Astrocyte (in vitro differentiated cells and primary cell): ENCODE measurements around the gene CCDC32. TPM values are rescaled to one million over a fixed set of nuclear protein-coding genes. Genes with fewer than 3 reads are reported as not detected.

Experiments used
- DNase-seq: peaks from one replicate; pipeline ENCODE4 v3.0.0-alpha.2; 2010; ENCODE audit warnings: low read depth
- FAIRE-seq: peaks from 2 replicates; lab custom pipeline; 2011; peaks lifted over from hg19 to GRCh38; lab: Jason Lieb, UNC
- H2AFZ ChIP-seq: 2 replicates; pipeline ENCODE4 v1.6.0; 2012; ENCODE audit warnings: low read depth, low read length, inconsistent platforms
- H3K27ac ChIP-seq: 2 replicates; pipeline ENCODE4 v1.5.1; 2011; ENCODE audit warnings: low read depth, low read length, inconsistent platforms
- H3K27me3 ChIP-seq: 2 replicates; pipeline ENCODE4 v1.6.0; 2011; ENCODE audit warnings: low read length, inconsistent platforms; ENCODE audit not compliant: insufficient read depth
- H3K36me3 ChIP-seq: 2 replicates; pipeline ENCODE4 v1.5.1; 2011; ENCODE audit warnings: low read length, inconsistent platforms; ENCODE audit not compliant: insufficient read depth
- H3K4me1 ChIP-seq: 2 replicates; pipeline ENCODE4 v1.5.1; 2011; ENCODE audit warnings: low read length, inconsistent platforms; ENCODE audit not compliant: insufficient read depth
- H3K4me2 ChIP-seq: 2 replicates; pipeline ENCODE4 v1.6.0; 2012; ENCODE audit warnings: low read length, inconsistent platforms
- H3K4me3 ChIP-seq: 2 replicates; pipeline ENCODE4 v1.5.1; 2011; ENCODE audit warnings: low read depth, mild to moderate bottlenecking, low read length, inconsistent platforms; ENCODE audit not compliant: insufficient read depth
- H3K79me2 ChIP-seq: 2 replicates; pipeline ENCODE4 v1.6.0; 2012; ENCODE audit warnings: mild to moderate bottlenecking, low read length, inconsistent platforms; ENCODE audit not compliant: insufficient read depth
- H3K9ac ChIP-seq: 2 replicates; pipeline ENCODE4 v1.6.0; 2012; ENCODE audit warnings: mild to moderate bottlenecking, low read length, inconsistent platforms
- H3K9me3 ChIP-seq: 2 replicates; pipeline ENCODE4 v1.5.1; 2012; ENCODE audit warnings: low read depth, mild to moderate bottlenecking, low read length, inconsistent platforms; ENCODE audit not compliant: insufficient read depth
- H4K20me1 ChIP-seq: 2 replicates; pipeline ENCODE4 v1.6.0; 2012; ENCODE audit warnings: low read length, inconsistent platforms; ENCODE audit not compliant: insufficient read depth
- H3K27ac Mint-ChIP-seq: one replicate; pipeline ENCODE4 v1.8.0; 2021; ENCODE audit warnings: mild to moderate bottlenecking, mixed read lengths; ENCODE audit not compliant: unreplicated experiment
- H3K27me3 Mint-ChIP-seq: one replicate; pipeline ENCODE4 v1.8.0; 2021; ENCODE audit warnings: low read depth, mixed read lengths; ENCODE audit not compliant: unreplicated experiment
- H3K36me3 Mint-ChIP-seq: one replicate; pipeline ENCODE4 v1.8.0; 2021; ENCODE audit warnings: low read depth, mixed read lengths; ENCODE audit not compliant: unreplicated experiment
- H3K4me1 Mint-ChIP-seq: one replicate; pipeline ENCODE4 v1.8.0; 2021; ENCODE audit warnings: low read depth, mixed read lengths; ENCODE audit not compliant: unreplicated experiment
- H3K4me3 Mint-ChIP-seq: one replicate; pipeline ENCODE4 v1.8.0; 2021; ENCODE audit warnings: mild to moderate bottlenecking, moderate library complexity, mixed read lengths; ENCODE audit not compliant: unreplicated experiment
- H3K9me3 Mint-ChIP-seq: one replicate; pipeline ENCODE4 v1.8.0; 2021; ENCODE audit warnings: mild to moderate bottlenecking, mixed read lengths; ENCODE audit not compliant: unreplicated experiment
- EZH2 ChIP-seq: IDR thresholded peaks from 2 replicates; pipeline ENCODE4 v1.6.1; 2012; ENCODE audit warnings: mild to moderate bottlenecking, low read length, inconsistent platforms; ENCODE audit not compliant: insufficient read depth
- total RNA-seq: library from RNA; stranded (reverse); gene quantifications from 2 replicates; pipeline ENCODE4 v1.2.1, GENCODE V29; 2021
- TF ChIP-seq, protein P1 (sequence below): IDR thresholded peaks from 2 replicates; pipeline ENCODE4 v1.5.1; 2011; ENCODE audit warnings: low read depth, mild to moderate bottlenecking, inconsistent platforms, low read length, moderate library complexity; ENCODE audit not compliant: insufficient read depth

Gene CCDC32
- total RNA-seq, 1 donor from 2014 or later = 31.4 TPM

DNA sequence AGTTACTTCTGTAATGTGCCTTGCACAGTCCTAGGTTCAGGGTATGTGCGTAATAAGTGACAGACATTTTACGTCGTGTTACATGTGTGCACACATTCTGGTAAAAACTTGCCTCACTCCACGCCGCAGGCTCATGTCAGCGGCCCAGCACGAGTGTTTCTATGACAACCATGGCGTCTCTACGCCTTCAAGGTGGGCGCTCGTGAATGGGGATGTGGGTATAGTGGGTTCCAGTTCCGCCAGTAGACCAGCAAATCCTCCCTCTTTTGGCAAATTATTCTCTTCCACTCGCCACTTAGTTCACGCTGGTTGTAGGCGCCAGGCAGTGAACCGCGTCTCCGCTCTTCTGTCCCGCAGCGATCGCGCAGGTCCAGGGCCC is 53.8 kb downstream of the CCDC32 start:
- Mint-ChIP-seq H3K27ac (no peak overlapping the region), H3K9me3 (no peaks in the 10 kb centered on the region), H3K4me3 (peak overlapping the region; percentile 79), H3K4me1 (peaks cover 8% of the 10 kb centered on the region), H3K36me3 (no peaks in the 10 kb centered on the region), H3K27me3 (peaks cover 47% of the 10 kb centered on the region)
- Histone ChIP-seq H3K4me3 (peak overlapping the region; percentile 48), H3K9me3 (no peaks in the 10 kb centered on the region), H3K9ac (peak overlapping the region; percentile 26), H2AFZ (peak overlapping the region; percentile 71), H3K27me3 (peaks cover 31% of the 10 kb centered on the region), H4K20me1 (no peaks in the 10 kb centered on the region), H3K27ac (no peak overlapping the region), H3K4me2 (peak overlapping the region; percentile 86), H3K79me2 (no peaks in the 10 kb centered on the region), H3K36me3 (no peaks in the 10 kb centered on the region), H3K4me1 (peaks cover 7% of the 10 kb centered on the region)
- DNase-seq (no peak), FAIRE-seq (no peak)
- TF ChIP-seq EZH2 = no peak
- TF ChIP-seq, protein P1, sequence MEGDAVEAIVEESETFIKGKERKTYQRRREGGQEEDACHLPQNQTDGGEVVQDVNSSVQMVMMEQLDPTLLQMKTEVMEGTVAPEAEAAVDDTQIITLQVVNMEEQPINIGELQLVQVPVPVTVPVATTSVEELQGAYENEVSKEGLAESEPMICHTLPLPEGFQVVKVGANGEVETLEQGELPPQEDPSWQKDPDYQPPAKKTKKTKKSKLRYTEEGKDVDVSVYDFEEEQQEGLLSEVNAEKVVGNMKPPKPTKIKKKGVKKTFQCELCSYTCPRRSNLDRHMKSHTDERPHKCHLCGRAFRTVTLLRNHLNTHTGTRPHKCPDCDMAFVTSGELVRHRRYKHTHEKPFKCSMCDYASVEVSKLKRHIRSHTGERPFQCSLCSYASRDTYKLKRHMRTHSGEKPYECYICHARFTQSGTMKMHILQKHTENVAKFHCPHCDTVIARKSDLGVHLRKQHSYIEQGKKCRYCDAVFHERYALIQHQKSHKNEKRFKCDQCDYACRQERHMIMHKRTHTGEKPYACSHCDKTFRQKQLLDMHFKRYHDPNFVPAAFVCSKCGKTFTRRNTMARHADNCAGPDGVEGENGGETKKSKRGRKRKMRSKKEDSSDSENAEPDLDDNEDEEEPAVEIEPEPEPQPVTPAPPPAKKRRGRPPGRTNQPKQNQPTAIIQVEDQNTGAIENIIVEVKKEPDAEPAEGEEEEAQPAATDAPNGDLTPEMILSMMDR = no peak

DNA sequence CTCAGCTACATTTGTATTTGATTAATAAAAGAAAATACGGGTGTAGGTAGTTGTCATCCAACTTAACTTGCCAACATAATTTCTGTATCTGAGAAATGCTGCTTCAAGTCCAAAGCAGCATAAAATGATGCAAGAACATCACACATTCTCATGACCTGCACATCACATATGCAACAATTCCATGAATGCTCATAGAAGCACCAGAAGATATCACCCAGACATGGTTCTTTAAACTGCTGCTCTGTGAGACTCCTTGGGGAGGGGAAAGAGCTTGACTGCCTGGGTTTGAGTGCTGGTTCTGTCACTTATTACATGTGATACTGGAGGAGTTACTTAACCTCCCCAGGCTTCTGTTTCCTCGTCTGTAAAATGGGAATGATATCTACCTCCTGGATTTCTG is 54.6 kb downstream of the CCDC32 start:
- Mint-ChIP-seq H3K9me3 (no peaks in the 10 kb centered on the region), H3K4me3 (no peak overlapping the region), H3K27me3 (peaks cover 49% of the 10 kb centered on the region), H3K4me1 (peaks cover 8% of the 10 kb centered on the region), H3K36me3 (no peaks in the 10 kb centered on the region), H3K27ac (no peak overlapping the region)
- H3K9me3 ChIP-seq = no peaks in the 10 kb centered on the region
- H3K27ac ChIP-seq = no peak overlapping the region
- H3K4me3 ChIP-seq = no peak overlapping the region
- no peak overlapping the region for H3K4me2 ChIP-seq
- peaks cover 31% of the 10 kb centered on the region for H3K27me3 ChIP-seq
- H2AFZ ChIP-seq = no peak overlapping the region
- TF ChIP-seq, protein P1 = no peak
- TF ChIP-seq EZH2 = no peak
- DNase-seq (no peak), FAIRE-seq (no peak)
- H3K79me2 ChIP-seq = no peaks in the 10 kb centered on the region
- H3K4me1 ChIP-seq = peaks cover 7% of the 10 kb centered on the region
- H3K36me3 ChIP-seq = no peaks in the 10 kb centered on the region
- no peaks in the 10 kb centered on the region for H4K20me1 ChIP-seq
- H3K9ac ChIP-seq = no peak overlapping the region

DNA sequence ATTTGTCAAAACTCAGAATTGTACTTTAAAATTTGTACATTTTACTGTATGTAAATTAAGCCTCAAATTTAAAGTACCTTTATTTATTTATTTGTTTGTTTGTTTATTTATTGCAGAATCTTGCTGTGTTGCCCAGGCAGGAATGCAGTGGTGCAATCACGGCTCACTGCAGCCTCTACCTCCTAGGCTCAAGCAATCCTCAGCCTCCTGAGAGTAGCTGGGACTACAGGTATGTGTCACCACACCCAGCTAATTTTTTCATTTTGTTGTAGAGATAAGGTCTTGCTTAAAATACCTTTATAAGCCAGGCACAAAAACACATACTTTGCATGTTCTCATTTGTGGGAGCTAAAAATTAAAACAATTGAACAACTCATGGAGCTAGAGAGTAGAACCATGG is 56.6 kb downstream of the CCDC32 start:
- Histone ChIP-seq H2AFZ (no peak overlapping the region), H3K4me1 (peaks cover 7% of the 10 kb centered on the region), H3K9me3 (no peaks in the 10 kb centered on the region), H3K27me3 (peaks cover 26% of the 10 kb centered on the region), H3K4me2 (no peak overlapping the region), H3K79me2 (no peaks in the 10 kb centered on the region), H4K20me1 (no peaks in the 10 kb centered on the region), H3K9ac (no peak overlapping the region), H3K27ac (no peak overlapping the region), H3K4me3 (no peak overlapping the region), H3K36me3 (no peaks in the 10 kb centered on the region)
- Mint-ChIP-seq H3K4me3 (no peak overlapping the region), H3K27me3 (peaks cover 45% of the 10 kb centered on the region), H3K27ac (no peak overlapping the region), H3K4me1 (peaks cover 8% of the 10 kb centered on the region), H3K36me3 (no peaks in the 10 kb centered on the region), H3K9me3 (no peaks in the 10 kb centered on the region)
- DNase-seq (no peak), FAIRE-seq (no peak)
- TF ChIP-seq EZH2 = no peak
- TF ChIP-seq, protein P1 = no peak
